ENCODE results near the gene LBHD2.

Gene LBHD2

DNA sequence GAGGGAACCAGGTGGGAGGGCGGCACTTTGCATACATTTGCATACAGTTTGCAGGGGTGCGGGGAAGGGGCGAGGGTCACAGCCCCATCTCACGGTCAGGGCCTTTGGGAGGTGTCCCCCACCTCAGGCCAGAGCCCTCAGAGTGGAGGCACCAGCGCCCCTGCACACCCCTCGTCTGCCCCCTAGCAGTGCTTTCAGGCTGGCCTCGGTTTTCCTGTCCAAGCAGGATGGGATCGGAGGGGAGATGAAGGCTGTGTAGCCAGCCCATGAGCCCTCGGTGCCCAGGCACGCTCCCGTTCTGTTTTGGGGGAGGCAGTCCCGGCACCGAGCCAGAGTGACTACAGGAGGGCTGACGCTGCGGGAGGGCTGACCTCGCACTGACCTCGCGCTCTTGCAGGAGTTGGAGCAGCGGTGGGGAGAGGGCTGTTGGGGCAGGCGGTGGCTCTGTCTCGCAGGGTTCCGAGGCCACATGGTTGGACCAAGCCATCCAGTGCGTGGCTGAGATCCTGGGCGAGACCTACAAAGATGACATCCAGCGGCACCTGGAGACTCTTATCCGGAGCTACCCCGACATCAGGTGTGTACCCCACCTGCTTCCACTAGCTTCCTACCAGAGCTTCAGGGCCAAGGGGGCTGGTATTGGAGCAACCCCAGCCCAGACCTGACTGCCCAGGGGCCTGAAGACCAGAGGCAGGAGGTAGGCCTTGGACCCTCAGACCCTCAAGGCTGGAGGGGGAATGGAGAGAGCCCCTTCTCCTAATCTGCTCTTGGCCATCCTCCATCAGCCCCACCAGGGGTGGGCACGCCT, 24.1 kb downstream of the LBHD2 start:
- Histone ChIP-seq H3K36me3 (ENCODE audit: low read length) (no peaks in the 10 kb centered on the region), H4K20me1 (ENCODE audit: low read depth, low read length) (no peaks in the 10 kb centered on the region), H3K27me3 (ENCODE audit: low read length) (no peaks in the 10 kb centered on the region), H3K27ac (ENCODE audit: low read depth, low read length) (no peak overlapping the region), H3K9ac (ENCODE audit: low read length) (no peak overlapping the region), H3K4me3 (ENCODE audit: insufficient read depth, low read length, poor library complexity, severe bottlenecking) (no peak overlapping the region), H2AFZ (ENCODE audit: low read depth, low read length, severe bottlenecking) (no peak overlapping the region), H3K79me2 (ENCODE audit: insufficient read depth, low read length) (no peaks in the 10 kb centered on the region), H3K9me3 (ENCODE audit: insufficient read depth, low read length) (no peaks in the 10 kb centered on the region), H3F3A (ENCODE audit: insufficient read depth) (no peaks in the 10 kb centered on the region), H3K9me2 (replicated peaks; ENCODE audit: insufficient read depth, low read length) (no peaks in the 10 kb centered on the region), H3K4me2 (ENCODE audit: low read depth, low read length, poor library complexity, severe bottlenecking) (no peak overlapping the region)
- TF ChIP-seq, protein P1, sequence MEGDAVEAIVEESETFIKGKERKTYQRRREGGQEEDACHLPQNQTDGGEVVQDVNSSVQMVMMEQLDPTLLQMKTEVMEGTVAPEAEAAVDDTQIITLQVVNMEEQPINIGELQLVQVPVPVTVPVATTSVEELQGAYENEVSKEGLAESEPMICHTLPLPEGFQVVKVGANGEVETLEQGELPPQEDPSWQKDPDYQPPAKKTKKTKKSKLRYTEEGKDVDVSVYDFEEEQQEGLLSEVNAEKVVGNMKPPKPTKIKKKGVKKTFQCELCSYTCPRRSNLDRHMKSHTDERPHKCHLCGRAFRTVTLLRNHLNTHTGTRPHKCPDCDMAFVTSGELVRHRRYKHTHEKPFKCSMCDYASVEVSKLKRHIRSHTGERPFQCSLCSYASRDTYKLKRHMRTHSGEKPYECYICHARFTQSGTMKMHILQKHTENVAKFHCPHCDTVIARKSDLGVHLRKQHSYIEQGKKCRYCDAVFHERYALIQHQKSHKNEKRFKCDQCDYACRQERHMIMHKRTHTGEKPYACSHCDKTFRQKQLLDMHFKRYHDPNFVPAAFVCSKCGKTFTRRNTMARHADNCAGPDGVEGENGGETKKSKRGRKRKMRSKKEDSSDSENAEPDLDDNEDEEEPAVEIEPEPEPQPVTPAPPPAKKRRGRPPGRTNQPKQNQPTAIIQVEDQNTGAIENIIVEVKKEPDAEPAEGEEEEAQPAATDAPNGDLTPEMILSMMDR (IDR thresholded peaks at IDR 0.05; ENCODE audit: insufficient read depth, low read length, poor library complexity, severe bottlenecking) = no peak
- no peak for TF ChIP-seq EZH2phosphoT487 (conservative IDR thresholded peaks at IDR 0.05; ENCODE audit: low read length)

DNA sequence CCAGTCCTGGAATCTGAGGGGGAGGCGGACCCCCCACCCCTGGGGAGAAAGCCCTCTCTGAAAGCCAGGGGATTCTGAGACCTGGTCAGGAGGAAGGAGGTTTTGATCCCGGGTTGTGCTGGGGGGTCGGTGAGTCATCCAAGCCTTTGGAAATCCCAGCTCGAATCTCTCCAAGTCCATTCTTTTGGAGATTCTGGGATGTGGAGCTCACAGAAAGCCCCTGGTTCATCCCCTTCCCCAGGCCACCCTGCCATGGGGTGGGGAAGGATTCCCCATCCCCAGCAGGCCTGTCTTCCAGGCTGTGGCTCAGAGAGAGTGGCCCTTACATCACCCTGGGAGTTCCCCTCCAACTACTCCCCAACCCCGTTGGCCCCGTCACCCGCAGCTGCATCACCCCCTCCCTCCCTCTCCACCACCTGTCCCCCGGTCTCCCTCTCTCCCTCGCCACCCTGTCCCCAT, 24.8 kb downstream of the LBHD2 start:
- no peak overlapping the region for H3K27ac ChIP-seq (ENCODE audit: low read depth, low read length)
- no peaks in the 10 kb centered on the region for H4K20me1 ChIP-seq (ENCODE audit: low read depth, low read length)
- H3K4me2 ChIP-seq (ENCODE audit: low read depth, low read length, poor library complexity, severe bottlenecking) = no peak overlapping the region
- H3K9me2 ChIP-seq (replicated peaks; ENCODE audit: insufficient read depth, low read length) = no peaks in the 10 kb centered on the region
- H3K36me3 ChIP-seq (ENCODE audit: low read length) = no peaks in the 10 kb centered on the region
- H3F3A ChIP-seq (ENCODE audit: insufficient read depth) = no peaks in the 10 kb centered on the region
- no peaks in the 10 kb centered on the region for H3K27me3 ChIP-seq (ENCODE audit: low read length)
- no peak overlapping the region for H3K4me3 ChIP-seq (ENCODE audit: insufficient read depth, low read length, poor library complexity, severe bottlenecking)
- H3K9ac ChIP-seq (ENCODE audit: low read length) = no peak overlapping the region
- no peaks in the 10 kb centered on the region for H3K79me2 ChIP-seq (ENCODE audit: insufficient read depth, low read length)
- TF ChIP-seq, protein P1 (IDR thresholded peaks at IDR 0.05; ENCODE audit: insufficient read depth, low read length, poor library complexity, severe bottlenecking) = no peak
- TF ChIP-seq EZH2phosphoT487 (conservative IDR thresholded peaks at IDR 0.05; ENCODE audit: low read length) = no peak
- no peaks in the 10 kb centered on the region for H3K9me3 ChIP-seq (ENCODE audit: insufficient read depth, low read length)
- H2AFZ ChIP-seq (ENCODE audit: low read depth, low read length, severe bottlenecking) = no peak overlapping the region

GRCh38 chr14:103109535-103110441, 25.8 kb downstream of the LBHD2 start:
- Histone ChIP-seq H3K9me2 (replicated peaks; ENCODE audit: insufficient read depth, low read length) (no peaks in the 10 kb centered on the region), H3K4me3 (ENCODE audit: insufficient read depth, low read length, poor library complexity, severe bottlenecking) (no peak overlapping the region), H3K27ac (ENCODE audit: low read depth, low read length) (no peak overlapping the region), H3K79me2 (ENCODE audit: insufficient read depth, low read length) (no peaks in the 10 kb centered on the region), H3K27me3 (ENCODE audit: low read length) (no peaks in the 10 kb centered on the region), H3K36me3 (ENCODE audit: low read length) (no peaks in the 10 kb centered on the region), H3K9me3 (ENCODE audit: insufficient read depth, low read length) (no peaks in the 10 kb centered on the region), H2AFZ (ENCODE audit: low read depth, low read length, severe bottlenecking) (no peak overlapping the region), H3F3A (ENCODE audit: insufficient read depth) (no peaks in the 10 kb centered on the region), H3K9ac (ENCODE audit: low read length) (no peak overlapping the region), H4K20me1 (ENCODE audit: low read depth, low read length) (no peaks in the 10 kb centered on the region), H3K4me2 (ENCODE audit: low read depth, low read length, poor library complexity, severe bottlenecking) (no peak overlapping the region)
- TF ChIP-seq, protein P1 (IDR thresholded peaks at IDR 0.05; ENCODE audit: insufficient read depth, low read length, poor library complexity, severe bottlenecking) = no peak
- no peak for TF ChIP-seq EZH2phosphoT487 (conservative IDR thresholded peaks at IDR 0.05; ENCODE audit: low read length)
